Measurements from ENCODE around the gene S100P. TPM values are rescaled to one million over a fixed set of nuclear protein-coding genes. Genes with fewer than 3 reads are reported as not detected.
"Not testable (repeated sequence)": the region's sequence is repeated elsewhere in the genome, so short reads cannot be mapped to it uniquely, and the experiment has no call there.

Gene S100P
- polyA plus RNA-seq, 3 donors from 2014 or later = 1.5 TPM; not detected in 2

DNA sequence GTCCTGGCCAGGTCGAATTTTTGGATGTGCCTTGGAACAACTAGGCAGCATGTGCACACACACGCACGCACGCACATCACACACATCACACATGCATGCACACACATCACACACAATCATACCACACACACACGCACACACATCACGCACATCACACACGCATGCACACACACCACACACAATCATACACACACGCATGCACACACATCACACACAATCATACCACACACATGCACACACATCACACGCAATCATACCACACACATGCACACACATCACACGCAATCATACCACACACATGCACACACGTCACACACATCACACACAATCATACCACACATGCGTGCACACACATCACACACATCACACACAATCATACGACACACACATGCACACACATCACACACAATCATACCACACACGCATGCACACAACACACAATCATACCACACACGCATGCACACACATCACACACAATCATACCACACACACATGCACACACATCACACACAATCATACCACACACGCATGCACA is 31.8 kb downstream of the S100P start:
- not testable (repeated sequence) for H3K9me3 Mint-ChIP-seq; H3K4me1 Mint-ChIP-seq; H3K27me3 Mint-ChIP-seq (ENCODE audit: low read depth in 3 of 3); DNase-seq; H3K27ac Mint-ChIP-seq; H3K4me3 Mint-ChIP-seq; H3K36me3 Mint-ChIP-seq

DNA sequence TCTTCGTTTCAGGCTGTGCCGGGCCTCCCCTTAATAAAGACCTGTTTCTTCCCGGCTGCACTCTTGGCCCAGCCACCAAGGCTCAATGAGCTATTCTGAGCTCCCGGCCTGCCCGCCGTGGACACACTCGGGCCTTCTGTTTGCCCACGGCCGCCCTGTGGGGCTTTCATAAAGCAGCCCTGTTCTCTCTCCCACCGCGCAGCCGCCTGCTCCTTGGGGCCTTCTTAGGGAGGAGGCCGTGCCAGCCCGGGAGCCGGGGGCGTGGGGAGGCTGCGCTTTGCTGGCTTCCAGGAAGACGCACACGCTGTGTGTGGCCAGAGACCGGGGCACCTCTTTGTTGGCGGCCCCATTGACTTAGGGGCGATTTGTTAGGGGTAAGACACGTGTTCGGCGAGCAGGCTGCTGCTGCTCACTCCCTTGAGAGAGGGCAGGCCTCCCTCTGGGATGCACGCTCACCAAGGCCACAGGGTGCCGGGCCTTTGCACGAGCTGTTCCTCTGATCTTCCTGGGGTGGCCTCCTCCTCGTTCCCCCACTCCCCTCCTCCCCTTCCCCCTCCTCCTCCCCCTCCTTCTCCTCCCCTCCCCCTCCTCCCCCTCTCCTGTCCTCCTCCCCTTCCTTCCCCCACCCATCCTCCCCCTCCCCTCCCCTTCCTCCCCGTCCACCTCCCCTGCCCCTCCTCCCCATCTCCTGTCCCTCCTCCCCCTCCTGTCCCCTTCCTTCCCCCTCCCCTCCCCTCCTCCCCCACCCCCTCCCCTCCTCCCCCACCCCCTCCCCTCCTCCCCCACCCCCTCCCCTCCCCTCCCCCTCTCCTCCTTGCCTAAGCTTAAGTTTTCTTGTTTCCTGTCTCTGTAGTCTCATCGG is 33.6 kb downstream of the S100P start:
- DNase-seq = no peak
- H3K27me3 Mint-ChIP-seq (ENCODE audit: low read depth in 3 of 3) = peaks cover 0 to 3% (median 3%) of the 10 kb centered on the region in 3 donors
- H3K9me3 Mint-ChIP-seq = no peaks in the 10 kb centered on the region
- no peak overlapping the region for H3K27ac Mint-ChIP-seq
- no peaks in the 10 kb centered on the region for H3K4me1 Mint-ChIP-seq
- no peaks in the 10 kb centered on the region for H3K36me3 Mint-ChIP-seq
- H3K4me3 Mint-ChIP-seq = no peak overlapping the region

DNA sequence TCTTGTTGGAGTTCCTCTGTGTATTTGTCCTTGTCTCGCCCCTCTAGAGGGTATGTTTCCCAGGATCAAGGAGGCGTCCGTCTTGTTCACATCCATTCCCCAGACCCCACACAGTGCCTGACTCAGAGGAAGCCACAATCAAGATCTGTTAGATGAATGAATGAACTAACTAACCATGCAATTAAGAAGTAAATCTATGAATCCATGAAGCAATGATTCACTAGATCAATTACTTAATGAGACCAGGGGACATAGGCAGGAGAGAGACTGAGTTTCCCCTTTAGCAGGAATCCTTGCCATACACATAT is 34.2 kb downstream of the S100P start:
- H3K36me3 Mint-ChIP-seq = no peaks in the 10 kb centered on the region
- no peaks in the 10 kb centered on the region for H3K9me3 Mint-ChIP-seq
- DNase-seq = no peak
- H3K27ac Mint-ChIP-seq = no peak overlapping the region
- no peaks in the 10 kb centered on the region for H3K4me1 Mint-ChIP-seq
- no peak overlapping the region for H3K4me3 Mint-ChIP-seq
- peaks cover 0 to 3% (median 3%) of the 10 kb centered on the region in 3 donors for H3K27me3 Mint-ChIP-seq (ENCODE audit: low read depth in 3 of 3)

- H3K9me3 Mint-ChIP-seq = no peaks in the 10 kb centered on the region
- no peak overlapping the region for H3K27ac Mint-ChIP-seq
- peaks cover 0 to 3% (median 3%) of the 10 kb centered on the region in 3 donors for H3K27me3 Mint-ChIP-seq (ENCODE audit: low read depth in 3 of 3)
- no peak for DNase-seq
- no peak overlapping the region for H3K4me3 Mint-ChIP-seq
- no peaks in the 10 kb centered on the region for H3K4me1 Mint-ChIP-seq
- no peaks in the 10 kb centered on the region for H3K36me3 Mint-ChIP-seq
Measured at GRCh38 chr4:6728320-6729029, 34.8 kb downstream of the S100P start.

GRCh38 chr4:6730603-6731317 is 37.1 kb downstream of the S100P start:
- H3K4me1 Mint-ChIP-seq = no peaks in the 10 kb centered on the region
- H3K27me3 Mint-ChIP-seq (ENCODE audit: low read depth in 3 of 3) = peaks cover 0 to 3% (median 3%) of the 10 kb centered on the region in 3 donors
- H3K36me3 Mint-ChIP-seq = no peaks in the 10 kb centered on the region
- H3K4me3 Mint-ChIP-seq = no peak overlapping the region
- no peak for DNase-seq
- no peaks in the 10 kb centered on the region for H3K9me3 Mint-ChIP-seq
- no peak overlapping the region for H3K27ac Mint-ChIP-seq

- no peak overlapping the region for H3K4me3 Mint-ChIP-seq
- H3K36me3 Mint-ChIP-seq = no peaks in the 10 kb centered on the region
- no peaks in the 10 kb centered on the region for H3K4me1 Mint-ChIP-seq
- DNase-seq = no peak
- H3K27ac Mint-ChIP-seq = no peak overlapping the region
- H3K27me3 Mint-ChIP-seq (ENCODE audit: low read depth in 3 of 3) = peaks cover 0 to 3% (median 3%) of the 10 kb centered on the region in 3 donors
- H3K9me3 Mint-ChIP-seq = no peaks in the 10 kb centered on the region
Measured at GRCh38 chr4:6731318-6731675, 37.6 kb downstream of the S100P start.

DNA sequence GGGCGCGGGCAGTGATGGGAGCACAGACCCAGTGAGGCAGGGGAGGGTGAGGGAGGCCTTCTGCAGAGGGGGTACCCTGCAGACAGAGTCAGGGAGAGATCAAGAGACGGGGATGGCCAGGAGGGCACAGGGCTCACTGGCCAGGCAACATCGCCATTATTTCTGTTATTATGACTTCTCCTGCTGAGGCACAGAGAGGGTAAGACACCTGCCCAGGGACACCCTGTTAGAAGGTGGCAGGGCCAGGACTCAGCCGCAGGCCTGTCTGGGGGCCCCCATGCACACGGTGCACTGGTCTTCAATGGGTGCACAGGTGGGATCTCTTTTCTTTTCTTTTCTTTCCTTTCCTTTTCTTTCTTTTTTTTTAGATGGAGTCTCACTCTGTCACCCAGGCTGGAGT is 38.1 kb downstream of the S100P start:
- Mint-ChIP-seq H3K27ac (no peak overlapping the region), H3K27me3 (ENCODE audit: low read depth in 3 of 3) (peaks cover 0 to 1% (median under 1%) of the 10 kb centered on the region in 3 donors)

GRCh38 chr4:6732441-6733357 is 39.0 kb downstream of the S100P start:
- no peak overlapping the region for H3K4me3 Mint-ChIP-seq
- H3K27me3 Mint-ChIP-seq (ENCODE audit: low read depth in 3 of 3) = peaks cover 0 to 2% (median 1%) of the 10 kb centered on the region in 3 donors
- no peaks in the 10 kb centered on the region for H3K36me3 Mint-ChIP-seq
- no peak overlapping the region for H3K27ac Mint-ChIP-seq
- H3K9me3 Mint-ChIP-seq = no peaks in the 10 kb centered on the region
- DNase-seq = no peak
- H3K4me1 Mint-ChIP-seq = no peaks in the 10 kb centered on the region

More for the DNA sequence above, 38.1 kb downstream of the S100P start:
- no peaks in the 10 kb centered on the region for H3K36me3 Mint-ChIP-seq
- no peaks in the 10 kb centered on the region for H3K4me1 Mint-ChIP-seq
- DNase-seq = no peak
- no peak overlapping the region for H3K4me3 Mint-ChIP-seq
- H3K9me3 Mint-ChIP-seq = no peaks in the 10 kb centered on the region

DNA sequence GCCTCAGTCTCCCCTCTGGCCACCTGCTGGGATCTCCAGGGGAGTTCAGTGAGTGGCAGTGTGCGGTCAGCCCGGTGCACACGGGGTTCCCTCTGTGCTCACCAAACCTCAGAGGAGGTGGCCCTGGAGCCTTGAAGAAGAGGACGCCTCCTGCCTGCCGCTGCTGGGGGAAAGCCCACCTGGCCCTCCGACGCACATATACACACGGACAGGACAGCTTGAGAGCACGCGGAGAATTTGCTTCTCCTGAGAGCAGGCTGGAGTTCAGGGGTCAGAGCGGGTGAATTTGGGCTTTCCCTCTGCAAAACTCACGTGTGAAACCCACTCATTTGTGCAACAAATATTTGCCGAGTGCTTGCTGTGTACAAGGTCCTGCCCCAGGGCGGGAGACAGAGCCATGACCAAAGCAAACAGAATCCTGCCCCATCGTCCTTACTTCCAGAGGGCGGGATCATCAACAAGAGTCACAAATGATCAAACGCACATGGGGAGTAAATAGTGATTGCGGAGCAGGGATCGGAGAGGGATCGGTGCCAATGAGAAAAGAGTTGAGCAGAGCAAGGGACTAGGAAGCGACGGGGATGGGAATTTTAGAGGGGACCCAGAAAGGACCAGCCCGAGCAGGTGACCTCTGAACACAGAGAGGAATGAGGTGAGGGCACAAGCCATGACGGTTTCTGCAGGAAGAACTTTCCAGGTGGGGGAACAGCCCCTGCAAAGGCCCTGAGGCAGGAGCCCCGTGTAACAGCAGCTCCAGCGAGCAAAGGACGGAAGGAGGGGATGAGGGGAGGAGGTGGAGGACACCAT is 39.9 kb downstream of the S100P start:
- Mint-ChIP-seq H3K36me3 (no peaks in the 10 kb centered on the region), H3K4me1 (no peaks in the 10 kb centered on the region), H3K27ac (no peak overlapping the region), H3K27me3 (ENCODE audit: low read depth in 3 of 3) (peaks cover 0 to 2% (median 1%) of the 10 kb centered on the region in 3 donors), H3K4me3 (no peak overlapping the region), H3K9me3 (no peaks in the 10 kb centered on the region)
- DNase-seq = no peak

DNA sequence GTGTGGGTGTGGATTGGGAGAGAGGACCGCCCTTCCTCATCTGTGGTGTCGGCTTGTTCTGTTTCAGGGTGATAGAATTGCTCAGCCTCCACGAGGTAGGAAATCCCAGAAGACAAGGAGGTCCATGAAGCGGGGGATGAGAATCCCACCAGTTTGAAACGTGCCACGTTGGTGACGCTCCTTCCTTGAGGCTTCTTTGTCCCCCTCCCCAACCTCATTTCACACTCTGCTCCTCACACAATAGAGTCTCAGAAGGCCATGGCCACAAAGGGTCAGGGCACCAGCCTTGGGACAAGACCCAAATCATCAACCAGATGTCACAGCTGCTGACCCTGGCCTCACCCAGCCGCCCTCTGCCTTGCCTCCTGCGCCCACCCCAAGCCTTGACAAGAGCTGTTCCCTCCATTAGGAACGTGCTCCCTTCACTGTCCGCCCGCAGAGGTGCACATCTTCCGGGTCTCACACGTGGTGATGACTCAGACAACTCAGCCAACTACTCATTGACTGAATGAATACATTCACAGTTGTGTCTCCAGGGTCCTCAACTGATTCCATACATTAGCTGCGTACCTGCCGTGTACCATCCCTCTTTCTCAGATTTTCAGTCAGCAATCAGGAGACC is 40.6 kb downstream of the S100P start:
- no peak overlapping the region for H3K27ac Mint-ChIP-seq
- H3K4me1 Mint-ChIP-seq = no peaks in the 10 kb centered on the region
- DNase-seq = no peak
- no peaks in the 10 kb centered on the region for H3K9me3 Mint-ChIP-seq
- H3K27me3 Mint-ChIP-seq (ENCODE audit: low read depth in 3 of 3) = peaks cover 0 to 2% (median 1%) of the 10 kb centered on the region in 3 donors
- no peaks in the 10 kb centered on the region for H3K36me3 Mint-ChIP-seq
- H3K4me3 Mint-ChIP-seq = no peak overlapping the region

GRCh38 chr4:6739920-6740319 is 46.2 kb downstream of the S100P start:
- Mint-ChIP-seq H3K4me1 (no peaks in the 10 kb centered on the region), H3K27me3 (ENCODE audit: low read depth in 3 of 3) (peaks cover 0 to 2% (median 2%) of the 10 kb centered on the region in 3 donors), H3K36me3 (no peaks in the 10 kb centered on the region), H3K9me3 (no peaks in the 10 kb centered on the region), H3K27ac (no peak overlapping the region), H3K4me3 (no peak overlapping the region)
- no peak for DNase-seq

DNA sequence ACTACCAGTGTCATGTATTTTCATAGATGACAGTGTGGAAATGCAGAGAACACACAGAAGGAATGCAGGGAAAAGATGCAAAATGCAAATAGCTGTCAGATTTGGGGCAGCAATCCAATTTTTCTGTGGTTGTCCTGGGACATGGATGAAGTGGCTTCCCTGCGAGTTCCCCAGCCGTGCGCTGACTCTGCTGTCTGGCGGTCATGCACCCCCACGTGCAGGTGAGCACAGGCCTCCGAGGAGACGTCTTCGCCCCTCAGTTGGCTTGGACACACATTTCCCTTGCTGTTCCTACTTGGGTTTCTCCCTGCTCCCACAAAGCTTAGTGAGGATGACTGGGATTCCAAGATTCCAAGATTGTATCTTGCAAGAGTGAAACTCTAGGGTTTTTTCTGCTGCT is 46.7 kb downstream of the S100P start:
- H3K36me3 Mint-ChIP-seq = no peaks in the 10 kb centered on the region
- peaks cover 0 to 2% (median 2%) of the 10 kb centered on the region in 3 donors for H3K27me3 Mint-ChIP-seq (ENCODE audit: low read depth in 3 of 3)

More for the DNA sequence above, 46.7 kb downstream of the S100P start:
- Mint-ChIP-seq H3K4me3 (no peak overlapping the region), H3K4me1 (no peaks in the 10 kb centered on the region), H3K9me3 (no peaks in the 10 kb centered on the region), H3K27ac (no peak overlapping the region)
- no peak for DNase-seq

All from immature natural killer cell (primary cell).